SK-N-MC (cell line): ENCODE results near the gene PSMD11.

Experiments
- EZH2 ChIP-seq: fragments of 200-600 bp; sonication (generic); IDR thresholded peaks from one replicate; pipeline ENCODE4 v1.6.1; 2017; ENCODE audit warnings: antibody characterized with exemption
- FOXP2 ChIP-seq: optimal IDR thresholded peaks from 2 replicates; pipeline ENCODE3; 2011; ENCODE audit warnings: mild to moderate bottlenecking, moderate library complexity; ENCODE audit not compliant: insufficient read depth; ENCODE audit errors: extremely low read length, control extremely low read depth
- POLR2AphosphoS5 ChIP-seq: IDR thresholded peaks from 2 replicates; pipeline ENCODE4 v1.6.1; 2012; ENCODE audit warnings: mild to moderate bottlenecking, low read depth, low read length, borderline replicate concordance

GRCh38 chr17:32458371-32458770 is 14.1 kb downstream of the PSMD11 start:
- TF ChIP-seq EZH2: no peak
- no peak for TF ChIP-seq POLR2AphosphoS5
- TF ChIP-seq FOXP2: no peak
